CD4-positive, alpha-beta T cell treated with Interleukin-10 for 1 hour (primary cell): ENCODE measurements around the gene SMOC2.
"Not testable (repeated sequence)": the region's sequence is repeated elsewhere in the genome, so short reads cannot be mapped to it uniquely, and the experiment has no call there.

Experiments used
- DNase-seq: peaks from one replicate; pipeline ENCODE4 v3.0.0-alpha.2; 2020

SMOC2 gene

DNA sequence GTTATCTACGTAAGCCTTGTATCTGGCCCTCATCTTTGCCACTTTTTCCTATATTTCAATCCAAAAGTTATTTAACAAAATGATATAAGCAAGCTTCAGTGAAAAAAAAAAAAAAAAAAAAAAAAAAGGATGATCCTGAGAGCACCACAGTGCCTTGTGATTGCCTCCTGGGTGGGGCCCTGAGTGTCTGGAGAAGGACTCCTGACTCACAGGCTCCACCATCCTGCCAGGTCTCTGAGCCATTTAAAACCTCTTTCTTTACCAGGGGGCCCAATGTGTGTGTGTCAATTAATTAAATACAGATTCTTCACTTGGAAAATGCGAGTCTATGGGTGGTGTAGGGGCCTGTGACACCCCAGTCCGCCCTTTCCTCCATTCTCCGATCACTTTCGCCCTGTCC lies 105.2 kb downstream of the SMOC2 start:
- no peak for DNase-seq

DNA sequence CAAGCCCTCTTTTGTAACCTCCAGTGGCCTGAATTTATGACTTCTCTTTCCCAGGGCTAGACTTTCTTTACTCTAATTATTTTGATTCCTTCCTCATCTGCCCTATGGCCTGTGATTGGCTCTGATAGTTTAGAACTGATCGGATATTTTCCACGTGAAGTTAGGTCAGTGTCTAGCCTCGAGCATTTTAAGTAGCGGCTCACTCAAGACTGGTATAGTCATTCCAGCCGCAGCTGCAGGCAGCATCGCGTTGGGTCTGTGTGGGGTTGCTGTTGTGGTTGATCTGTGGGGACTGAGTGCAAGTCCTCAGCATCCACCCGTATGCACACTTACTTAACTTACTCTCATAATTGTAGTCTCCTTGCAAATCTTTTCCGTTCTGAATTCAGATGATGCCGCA lies 105.7 kb downstream of the SMOC2 start:
- no peak for DNase-seq

GRCh38 chr6:168550326-168550725 lies 109.3 kb downstream of the SMOC2 start:
- DNase-seq: no peak

GRCh38 chr6:168554472-168554871 lies 113.5 kb downstream of the SMOC2 start:
- DNase-seq: no peak

DNA sequence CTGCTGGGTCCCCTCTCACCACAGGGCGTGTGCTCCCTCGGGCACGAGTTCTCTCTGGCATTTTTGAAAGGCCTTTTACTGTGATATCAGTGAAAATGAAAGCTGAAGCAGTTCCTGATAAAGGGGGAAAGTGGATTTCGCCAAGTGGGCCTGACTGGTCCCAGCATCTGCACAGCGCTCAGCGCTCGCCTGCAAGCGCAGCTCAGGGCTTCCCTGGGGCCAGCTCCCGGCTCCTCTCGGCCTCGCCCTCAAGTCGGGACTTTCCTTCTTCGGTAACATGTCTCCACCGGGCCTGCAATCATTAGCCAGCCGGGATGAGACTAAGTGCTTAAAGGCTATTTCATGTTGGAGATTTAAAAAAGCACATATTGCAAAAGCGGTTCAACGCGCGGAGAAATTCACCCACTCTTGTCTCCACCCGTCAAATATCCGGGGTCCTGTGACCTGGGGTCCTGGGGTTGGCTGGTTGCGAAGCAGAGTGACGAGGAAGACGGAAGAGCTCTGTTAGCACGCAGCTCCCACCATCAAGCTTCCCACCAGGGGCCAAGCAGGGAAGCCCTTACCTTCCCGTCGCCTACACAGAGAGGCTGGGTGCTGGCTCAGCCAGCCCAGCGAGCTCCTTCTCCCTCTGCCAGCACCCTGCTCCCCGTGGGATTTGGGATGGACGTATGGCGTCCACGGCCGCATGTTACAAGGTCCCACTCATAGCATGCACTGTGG lies 114.1 kb downstream of the SMOC2 start:
- no peak for DNase-seq

- DNase-seq: no peak
These were observed 114.8 kb downstream of the SMOC2 start for GRCh38 chr6:168555618-168556273.

GRCh38 chr6:168557512-168557911 lies 116.5 kb downstream of the SMOC2 start:
- no peak for DNase-seq

GRCh38 chr6:168558686-168559085 lies 117.7 kb downstream of the SMOC2 start:
- no peak for DNase-seq

GRCh38 chr6:168559574-168560098 lies 118.7 kb downstream of the SMOC2 start:
- no peak for DNase-seq

- DNase-seq: no peak
These were observed 119.1 kb downstream of the SMOC2 start for GRCh38 chr6:168560126-168560525.

- no peak for DNase-seq
These were observed 121.7 kb downstream of the SMOC2 start for GRCh38 chr6:168562576-168563151.

GRCh38 chr6:168563656-168564055 lies 122.7 kb downstream of the SMOC2 start:
- DNase-seq: no peak

GRCh38 chr6:168565112-168565511 lies 124.1 kb downstream of the SMOC2 start:
- no peak for DNase-seq

- no peak for DNase-seq
These were observed 129.2 kb downstream of the SMOC2 start for GRCh38 chr6:168570211-168570610.

GRCh38 chr6:168571268-168571667 lies 130.3 kb downstream of the SMOC2 start:
- DNase-seq: no peak

DNA sequence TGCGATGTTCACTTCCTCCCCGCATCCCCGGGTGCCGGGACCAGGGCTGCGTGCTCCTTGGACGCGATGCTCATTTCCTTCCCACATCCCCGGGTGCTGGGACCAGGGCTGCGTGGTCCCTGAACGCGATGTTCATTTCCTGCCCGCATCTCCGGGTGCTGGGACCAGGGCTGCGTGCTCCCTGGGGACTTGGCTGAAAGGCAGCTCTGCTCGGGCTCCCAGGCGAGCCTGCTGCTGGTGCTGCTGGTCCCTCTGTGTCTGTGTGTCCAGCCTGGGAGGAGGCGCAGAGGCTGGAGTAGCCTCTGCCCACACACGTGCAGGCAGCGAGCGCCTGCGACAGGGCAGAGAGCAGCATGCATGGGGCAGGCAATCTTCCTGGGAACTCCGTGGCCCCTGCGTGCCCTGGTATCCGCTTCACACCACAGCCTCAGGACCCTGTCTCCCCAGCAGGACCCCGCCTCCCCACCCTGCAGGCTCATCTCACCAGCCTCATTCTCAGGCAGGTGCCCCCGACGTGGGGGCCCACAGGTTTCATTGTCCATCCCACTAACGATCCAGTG lies 132.4 kb downstream of the SMOC2 start:
- DNase-seq: not testable (repeated sequence)

DNA sequence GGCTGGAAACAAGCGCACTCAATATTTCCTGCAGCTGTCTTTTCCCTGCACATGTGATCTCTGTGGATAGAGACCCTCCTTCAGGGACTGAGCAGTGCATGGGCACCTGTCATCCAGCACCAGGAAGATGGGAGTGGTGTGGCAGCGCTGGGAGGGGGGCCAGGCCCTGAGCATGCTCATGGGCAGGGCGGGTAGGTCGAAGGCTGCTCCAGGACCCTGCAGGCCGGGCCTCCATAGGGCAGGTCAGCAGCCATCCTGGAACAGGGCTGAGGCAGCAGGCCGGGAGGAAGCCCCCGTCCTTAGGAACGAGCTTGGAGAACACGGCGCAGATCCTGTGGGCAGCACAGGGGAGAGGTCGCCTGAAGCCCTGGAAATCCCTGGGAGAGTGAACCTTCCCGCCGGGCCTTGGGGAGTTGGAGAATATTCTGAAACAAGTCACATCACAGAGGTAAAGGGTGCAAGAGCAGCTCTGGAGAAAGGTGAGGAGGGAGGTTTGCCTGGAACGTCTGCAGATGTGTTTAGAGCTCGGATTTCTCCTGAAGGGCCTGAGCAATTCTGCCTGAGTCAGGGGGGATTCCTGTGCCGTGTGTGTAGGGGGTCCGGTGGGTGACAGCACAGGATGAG lies 133.2 kb downstream of the SMOC2 start:
- DNase-seq: no peak

GRCh38 chr6:168574699-168575195 lies 133.8 kb downstream of the SMOC2 start:
- DNase-seq: no peak

GRCh38 chr6:168575346-168576098 lies 134.5 kb downstream of the SMOC2 start:
- DNase-seq: no peak

- DNase-seq: no peak
These were observed 135.4 kb downstream of the SMOC2 start for GRCh38 chr6:168576388-168576787.

DNA sequence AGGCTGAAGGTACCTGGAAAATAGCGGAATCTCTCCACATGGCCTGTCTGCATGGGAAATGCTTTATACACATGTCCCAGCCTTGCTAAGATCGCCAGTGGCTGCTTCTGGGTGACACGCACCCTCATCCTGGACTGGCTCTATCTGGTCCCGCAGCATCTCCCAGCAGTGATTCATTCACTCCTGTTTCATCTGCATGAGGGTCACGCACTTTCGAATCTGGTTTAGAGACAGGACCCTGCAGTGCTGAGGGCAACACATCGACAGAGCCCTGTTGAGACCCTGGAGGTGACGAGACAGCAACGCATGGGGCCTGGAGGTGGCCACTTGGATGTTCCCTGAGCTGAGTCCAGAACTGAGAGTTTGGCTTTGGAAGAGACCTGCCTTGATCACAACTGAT lies 136.5 kb downstream of the SMOC2 start:
- no peak for DNase-seq

GRCh38 chr6:168578036-168578435 lies 137.1 kb downstream of the SMOC2 start:
- DNase-seq: no peak
